Chondrocyte (in vitro differentiated cells): Measurements from ENCODE around the gene CHD6. TPM values are rescaled to one million over a fixed set of nuclear protein-coding genes. Genes with fewer than 3 reads are reported as not detected.

Experiments
- DNase-seq: peaks from one replicate; pipeline ENCODE4 v3.0.0; 2021; ENCODE audit warnings: mixed read lengths, low spot score
- H3K27ac Mint-ChIP-seq: one replicate; pipeline ENCODE4 v1.8.0; 2021; ENCODE audit warnings: mild to moderate bottlenecking, moderate library complexity, mixed read lengths; ENCODE audit not compliant: unreplicated experiment
- H3K27me3 Mint-ChIP-seq: 2 replicates; pipeline ENCODE4 v1.8.0; 2021; ENCODE audit warnings: low read depth, mixed read lengths
- H3K36me3 Mint-ChIP-seq: 2 replicates; pipeline ENCODE4 v1.8.0; 2021; ENCODE audit warnings: low read depth, mixed read lengths
- H3K4me1 Mint-ChIP-seq: 2 replicates; pipeline ENCODE4 v1.8.0; 2021; ENCODE audit warnings: low read depth, mild to moderate bottlenecking, mixed read lengths
- H3K4me3 Mint-ChIP-seq: one replicate; pipeline ENCODE4 v1.8.0; 2021; ENCODE audit warnings: mild to moderate bottlenecking, moderate library complexity, mixed read lengths; ENCODE audit not compliant: unreplicated experiment
- H3K9me3 Mint-ChIP-seq: 2 replicates; pipeline ENCODE4 v1.8.0; 2021; ENCODE audit warnings: low read depth, mixed read lengths
- total RNA-seq: library from RNA; stranded (reverse); gene quantifications from 3 replicates; pipeline ENCODE4 v1.2.1, GENCODE V29; 2021
- TF ChIP-seq, protein P1 (sequence below): fragments of 200-600 bp; sonication (generic); IDR thresholded peaks from 2 replicates; pipeline ENCODE4 v1.5.0; 2021; ENCODE audit warnings: antibody characterized with exemption, mild to moderate bottlenecking, moderate library complexity

CHD6 gene
- total RNA-seq, 1 donor from 2014 or later = 29.9 TPM

DNA sequence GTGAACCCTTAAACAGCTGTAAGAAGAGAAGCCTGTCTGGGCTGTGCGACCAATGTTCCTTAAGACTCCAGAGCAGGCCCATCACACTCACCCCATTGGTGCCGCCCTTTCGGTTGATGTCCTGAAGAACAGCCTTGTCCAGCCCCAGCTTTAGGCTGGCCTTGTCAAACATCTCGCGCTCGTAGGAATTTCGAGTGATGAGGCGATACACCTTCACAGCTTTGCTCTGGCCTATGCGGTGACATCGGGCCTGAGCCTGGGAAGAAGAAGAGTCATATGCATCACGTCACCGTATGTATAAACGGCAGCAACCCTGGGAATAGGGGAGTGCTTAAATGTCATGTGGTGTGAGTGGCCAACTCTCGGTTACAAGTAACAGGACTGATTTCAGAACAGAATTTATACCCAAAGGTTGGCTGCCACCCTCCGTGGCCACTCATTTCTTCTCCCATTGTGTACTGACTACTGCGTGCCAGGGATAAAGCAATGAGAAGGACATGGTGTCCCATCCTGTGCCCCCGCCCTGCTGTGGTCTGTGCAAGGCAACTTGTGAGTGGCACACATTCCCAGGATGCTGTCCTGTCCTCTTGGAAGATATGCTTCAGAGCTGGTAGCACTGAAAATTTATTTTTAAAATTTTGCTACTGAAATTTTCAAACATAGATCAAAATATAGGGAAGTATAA is 160.9 kb downstream of the CHD6 start:
- TF ChIP-seq, protein P1, sequence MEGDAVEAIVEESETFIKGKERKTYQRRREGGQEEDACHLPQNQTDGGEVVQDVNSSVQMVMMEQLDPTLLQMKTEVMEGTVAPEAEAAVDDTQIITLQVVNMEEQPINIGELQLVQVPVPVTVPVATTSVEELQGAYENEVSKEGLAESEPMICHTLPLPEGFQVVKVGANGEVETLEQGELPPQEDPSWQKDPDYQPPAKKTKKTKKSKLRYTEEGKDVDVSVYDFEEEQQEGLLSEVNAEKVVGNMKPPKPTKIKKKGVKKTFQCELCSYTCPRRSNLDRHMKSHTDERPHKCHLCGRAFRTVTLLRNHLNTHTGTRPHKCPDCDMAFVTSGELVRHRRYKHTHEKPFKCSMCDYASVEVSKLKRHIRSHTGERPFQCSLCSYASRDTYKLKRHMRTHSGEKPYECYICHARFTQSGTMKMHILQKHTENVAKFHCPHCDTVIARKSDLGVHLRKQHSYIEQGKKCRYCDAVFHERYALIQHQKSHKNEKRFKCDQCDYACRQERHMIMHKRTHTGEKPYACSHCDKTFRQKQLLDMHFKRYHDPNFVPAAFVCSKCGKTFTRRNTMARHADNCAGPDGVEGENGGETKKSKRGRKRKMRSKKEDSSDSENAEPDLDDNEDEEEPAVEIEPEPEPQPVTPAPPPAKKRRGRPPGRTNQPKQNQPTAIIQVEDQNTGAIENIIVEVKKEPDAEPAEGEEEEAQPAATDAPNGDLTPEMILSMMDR = no peak
- peaks cover 41% of the 10 kb centered on the region for H3K36me3 Mint-ChIP-seq
- no peaks in the 10 kb centered on the region for H3K27me3 Mint-ChIP-seq
- DNase-seq = no peak
- no peak overlapping the region for H3K27ac Mint-ChIP-seq
- H3K9me3 Mint-ChIP-seq = no peaks in the 10 kb centered on the region
- no peaks in the 10 kb centered on the region for H3K4me1 Mint-ChIP-seq
- H3K4me3 Mint-ChIP-seq = no peak overlapping the region

- Mint-ChIP-seq H3K9me3 (no peaks in the 10 kb centered on the region), H3K36me3 (peaks cover 44% of the 10 kb centered on the region), H3K4me3 (no peak overlapping the region), H3K27ac (no peak overlapping the region), H3K27me3 (no peaks in the 10 kb centered on the region), H3K4me1 (no peaks in the 10 kb centered on the region)
- DNase-seq = no peak
- TF ChIP-seq, protein P1 = no peak
These were observed 161.8 kb downstream of the CHD6 start for GRCh38 chr20:41456351-41456750.

GRCh38 chr20:41454250-41454649 is 163.9 kb downstream of the CHD6 start:
- TF ChIP-seq, protein P1 = no peak
- DNase-seq = no peak
- no peak overlapping the region for H3K4me3 Mint-ChIP-seq
- peaks cover 14% of the 10 kb centered on the region for H3K4me1 Mint-ChIP-seq
- H3K27me3 Mint-ChIP-seq = no peaks in the 10 kb centered on the region
- no peak overlapping the region for H3K27ac Mint-ChIP-seq
- H3K9me3 Mint-ChIP-seq = no peaks in the 10 kb centered on the region
- peaks cover 43% of the 10 kb centered on the region for H3K36me3 Mint-ChIP-seq

- TF ChIP-seq, protein P1 = no peak
- no peak overlapping the region for H3K27ac Mint-ChIP-seq
These were observed 164.9 kb downstream of the CHD6 start for GRCh38 chr20:41453010-41453950.

DNA sequence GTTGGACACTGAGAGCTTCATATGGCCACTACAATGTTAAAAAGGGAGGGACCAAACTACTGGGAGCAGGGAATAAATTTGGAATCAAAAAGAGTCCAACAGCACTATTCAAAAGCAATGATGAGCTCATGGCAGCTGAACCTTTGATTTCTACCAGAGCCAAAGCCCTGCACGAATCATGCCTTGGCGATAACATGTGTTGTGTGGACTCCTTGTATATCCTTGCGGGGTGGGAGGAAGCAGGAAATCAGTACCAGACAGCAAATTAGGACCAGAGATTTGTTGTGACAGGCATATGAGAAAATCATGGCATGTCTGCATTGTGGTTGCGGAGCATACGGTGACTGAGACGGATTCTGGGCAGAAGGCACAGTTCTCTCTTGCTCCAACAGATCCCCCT is 166.0 kb downstream of the CHD6 start:
- H3K4me1 Mint-ChIP-seq = peaks cover 15% of the 10 kb centered on the region
- H3K4me3 Mint-ChIP-seq = no peak overlapping the region
- H3K27me3 Mint-ChIP-seq = no peaks in the 10 kb centered on the region
- TF ChIP-seq, protein P1 = no peak
- H3K36me3 Mint-ChIP-seq = peaks cover 51% of the 10 kb centered on the region
- no peak for DNase-seq
- H3K9me3 Mint-ChIP-seq = no peaks in the 10 kb centered on the region
- H3K27ac Mint-ChIP-seq = no peak overlapping the region

More at GRCh38 chr20:41453010-41453950, 164.9 kb downstream of the CHD6 start:
- H3K9me3 Mint-ChIP-seq = no peaks in the 10 kb centered on the region
- H3K4me3 Mint-ChIP-seq = no peak overlapping the region
- DNase-seq = no peak
- peaks cover 15% of the 10 kb centered on the region for H3K4me1 Mint-ChIP-seq
- H3K36me3 Mint-ChIP-seq = peaks cover 43% of the 10 kb centered on the region
- no peaks in the 10 kb centered on the region for H3K27me3 Mint-ChIP-seq
